Measurements from ENCODE around the gene NEK11. TPM values are rescaled to one million over a fixed set of nuclear protein-coding genes. Genes with fewer than 3 reads are reported as not detected.
"Not testable (repeated sequence)": the region's sequence is repeated elsewhere in the genome, so short reads cannot be mapped to it uniquely, and the experiment has no call there.

NEK11 gene
- total RNA-seq, 1 experiment from 2014 or later, result 13.2 TPM

DNA sequence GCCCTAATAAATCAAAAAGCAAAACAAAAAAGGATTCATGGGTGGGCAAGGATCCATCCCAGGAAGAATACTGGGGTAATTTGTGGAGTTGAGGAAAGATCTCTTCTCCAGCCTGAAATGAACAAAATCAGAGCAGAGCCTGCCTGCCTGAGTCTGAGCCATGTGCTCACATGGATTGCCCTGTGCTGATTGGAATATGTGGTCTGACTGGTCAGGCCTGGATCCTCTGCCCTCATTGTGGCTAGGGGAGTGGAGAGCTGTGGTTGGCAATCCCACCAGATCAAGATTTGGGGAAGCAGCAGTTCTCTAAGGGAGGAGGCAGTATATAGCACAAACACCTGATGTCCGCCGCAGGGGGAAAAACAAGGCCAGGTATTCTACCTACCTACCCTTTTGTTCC is 348.1 kb downstream of the NEK11 start:
- ChIA-PET CTCF (no interaction called here), POLR2A (ENCODE audit: unreplicated experiment) (no interaction called here)
- intact Hi-C loops (cut with micrococcal nuclease; ENCODE audit: unreplicated experiment), result no loop called here
- TF ChIP-seq, protein P1, sequence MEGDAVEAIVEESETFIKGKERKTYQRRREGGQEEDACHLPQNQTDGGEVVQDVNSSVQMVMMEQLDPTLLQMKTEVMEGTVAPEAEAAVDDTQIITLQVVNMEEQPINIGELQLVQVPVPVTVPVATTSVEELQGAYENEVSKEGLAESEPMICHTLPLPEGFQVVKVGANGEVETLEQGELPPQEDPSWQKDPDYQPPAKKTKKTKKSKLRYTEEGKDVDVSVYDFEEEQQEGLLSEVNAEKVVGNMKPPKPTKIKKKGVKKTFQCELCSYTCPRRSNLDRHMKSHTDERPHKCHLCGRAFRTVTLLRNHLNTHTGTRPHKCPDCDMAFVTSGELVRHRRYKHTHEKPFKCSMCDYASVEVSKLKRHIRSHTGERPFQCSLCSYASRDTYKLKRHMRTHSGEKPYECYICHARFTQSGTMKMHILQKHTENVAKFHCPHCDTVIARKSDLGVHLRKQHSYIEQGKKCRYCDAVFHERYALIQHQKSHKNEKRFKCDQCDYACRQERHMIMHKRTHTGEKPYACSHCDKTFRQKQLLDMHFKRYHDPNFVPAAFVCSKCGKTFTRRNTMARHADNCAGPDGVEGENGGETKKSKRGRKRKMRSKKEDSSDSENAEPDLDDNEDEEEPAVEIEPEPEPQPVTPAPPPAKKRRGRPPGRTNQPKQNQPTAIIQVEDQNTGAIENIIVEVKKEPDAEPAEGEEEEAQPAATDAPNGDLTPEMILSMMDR (conservative IDR thresholded peaks at IDR 0.05), result no peak
- TF ChIP-seq EZH2 (IDR thresholded peaks at IDR 0.05; ENCODE audit: low read depth), result no peak
- H4K20me1 ChIP-seq (ENCODE audit: insufficient read depth), result no peaks in the 10 kb centered on the region
- H3K36me3 ChIP-seq (ENCODE audit: low read depth), result no peaks in the 10 kb centered on the region
- H2AFZ ChIP-seq, result no peak overlapping the region
- no peak overlapping the region for H3K4me3 ChIP-seq
- H3K4me1 ChIP-seq (replicated peaks; ENCODE audit: insufficient read depth), result no peaks in the 10 kb centered on the region
- H3K9me3 ChIP-seq (ENCODE audit: insufficient read depth, low read depth), result no peaks in the 10 kb centered on the region
- H3K9me2 ChIP-seq (ENCODE audit: insufficient read depth), result no peaks in the 10 kb centered on the region
- BruUV-seq (replicated peaks), result no TSS peak
- no peak for DNase-seq
- no peaks in the 10 kb centered on the region for H3F3A ChIP-seq (ENCODE audit: insufficient read depth, low read depth)
- no peaks in the 10 kb centered on the region for H3K79me2 ChIP-seq (ENCODE audit: low read depth)
- H3K27ac ChIP-seq, result no peak overlapping the region
- no peaks in the 10 kb centered on the region for H3K27me3 ChIP-seq (ENCODE audit: insufficient read depth, low read depth)
- no peak overlapping the region for H3K4me2 ChIP-seq

DNA sequence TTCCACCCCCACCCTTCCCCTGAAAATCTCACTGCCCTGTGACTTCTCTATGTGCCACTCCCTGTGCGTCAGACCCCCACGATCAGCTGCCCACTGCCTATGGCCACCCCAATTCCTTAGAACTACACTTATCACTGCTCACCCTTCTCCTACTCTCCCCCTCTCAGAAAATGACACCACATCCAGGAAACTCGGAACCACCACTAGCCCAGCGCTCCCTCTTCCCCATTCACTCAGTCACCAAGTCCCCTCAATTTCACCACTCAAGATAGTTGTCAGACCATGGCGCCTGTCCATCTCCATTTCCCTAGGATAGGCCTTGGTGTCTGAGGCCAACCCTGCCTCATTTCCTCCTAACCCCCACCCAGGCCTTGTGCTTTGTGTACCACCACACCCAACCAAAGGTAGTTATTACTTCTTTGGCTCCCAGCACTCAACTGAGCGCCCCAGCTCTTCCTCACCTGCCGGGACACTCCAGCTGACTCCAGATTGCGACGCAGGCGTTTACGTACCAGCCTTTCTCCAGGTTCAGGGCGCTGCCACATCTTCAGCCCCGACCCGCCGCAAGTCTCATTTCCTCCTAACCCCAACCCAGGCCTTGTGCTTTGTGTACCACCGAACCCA is 354.3 kb downstream of the NEK11 start:
- H3K27me3 ChIP-seq (ENCODE audit: insufficient read depth, low read depth); DNase-seq; H3K4me1 ChIP-seq (replicated peaks; ENCODE audit: insufficient read depth); H3K9me2 ChIP-seq (ENCODE audit: insufficient read depth); BruUV-seq (replicated peaks); H3K27ac ChIP-seq; H3K9me3 ChIP-seq (ENCODE audit: insufficient read depth, low read depth); H3K79me2 ChIP-seq (ENCODE audit: low read depth); H4K20me1 ChIP-seq (ENCODE audit: insufficient read depth); H3K36me3 ChIP-seq (ENCODE audit: low read depth); H3F3A ChIP-seq (ENCODE audit: insufficient read depth, low read depth): not testable (repeated sequence)
- intact Hi-C loops (cut with micrococcal nuclease; ENCODE audit: unreplicated experiment), result loop anchor here (1.0 to 2.0 kb wide), 2 partner anchors 21 to 22 kb away; no protein-coding TSS in a partner anchor
- CTCF ChIA-PET, result interaction anchor here (0.6 to 1.2 kb wide), 3 partner anchors 77 to 347 kb away, joined by 3 read pairs; no protein-coding TSS in a partner anchor
- POLR2A ChIA-PET (ENCODE audit: unreplicated experiment), result interaction anchor here (0.6 to 1.2 kb wide), 5 partner anchors 18 to 1305 kb away, joined by 3 to 10 read pairs (median 7); no protein-coding TSS in a partner anchor
- H3K4me3 ChIP-seq, result peak overlapping the region; percentile 62
- H3K4me2 ChIP-seq, result peak overlapping the region; percentile 77
- peak overlapping the region; percentile 96 for H2AFZ ChIP-seq

DNA sequence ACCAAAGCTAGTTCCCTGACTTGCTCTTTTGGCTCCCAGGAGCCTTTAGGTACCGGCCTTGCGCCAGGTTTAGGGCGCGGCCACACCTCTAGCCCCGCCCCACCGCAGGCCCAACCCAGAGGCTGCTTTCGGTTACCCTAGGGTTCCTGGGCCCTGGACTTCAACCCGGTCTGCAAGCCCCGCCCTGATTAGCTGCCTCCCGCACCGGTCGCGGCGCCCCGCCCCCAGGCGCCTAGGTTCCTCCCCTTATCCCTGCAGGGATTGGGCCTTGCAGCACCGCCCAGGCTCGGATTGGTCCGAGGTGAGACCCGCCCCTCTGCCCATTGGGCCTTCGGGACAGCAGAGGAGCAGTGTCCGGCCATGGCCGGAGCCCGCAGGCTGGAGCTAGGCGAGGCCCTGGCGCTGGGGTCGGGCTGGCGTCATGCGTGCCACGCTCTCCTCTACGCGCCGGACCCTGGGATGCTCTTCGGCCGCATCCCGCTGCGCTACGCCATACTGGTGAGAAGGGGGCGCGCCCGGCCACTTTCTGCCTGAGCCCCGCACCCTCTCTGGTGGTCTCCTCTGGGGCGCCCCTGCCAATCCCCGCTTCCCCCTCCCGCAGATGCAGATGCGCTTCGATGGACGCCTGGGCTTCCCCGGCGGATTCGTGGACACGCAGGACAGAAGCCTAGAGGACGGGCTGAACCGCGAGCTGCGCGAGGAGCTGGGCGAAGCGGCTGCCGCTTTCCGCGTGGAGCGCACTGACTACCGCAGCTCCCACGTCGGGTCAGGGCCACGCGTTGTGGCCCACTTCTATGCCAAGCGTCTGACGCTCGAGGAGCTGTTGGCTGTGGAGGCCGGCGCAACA is 355.0 kb downstream of the NEK11 start, which contains the start of gene NUDT16:
TSS of gene NUDT16 (plus strand) at position 330 of the 847 bp plus-strand sequence. CDS start at position 361, 31 bp downstream.
- no peaks in the 10 kb centered on the region for H3K36me3 ChIP-seq (ENCODE audit: low read depth)
- no peaks in the 10 kb centered on the region for H3K9me2 ChIP-seq (ENCODE audit: insufficient read depth)
- TF ChIP-seq, protein P1 (conservative IDR thresholded peaks at IDR 0.05), result no peak
- no peak for TF ChIP-seq EZH2 (IDR thresholded peaks at IDR 0.05; ENCODE audit: low read depth)
- POLR2A ChIA-PET (ENCODE audit: unreplicated experiment), result interaction anchor here (0.6 to 1.2 kb wide), 7 partner anchors 17 to 1304 kb away, joined by 3 to 10 read pairs (median 4); no protein-coding TSS in a partner anchor
- peak within 1 kb of the TSS; percentile 62 for H3K4me3 ChIP-seq
- TSS peak; percentile 50 for BruUV-seq (replicated peaks)
- H3F3A ChIP-seq (ENCODE audit: insufficient read depth, low read depth), result no peaks in the 10 kb centered on the region
- H4K20me1 ChIP-seq (ENCODE audit: insufficient read depth), result no peaks in the 10 kb centered on the region
- no peaks in the 10 kb centered on the region for H3K9me3 ChIP-seq (ENCODE audit: insufficient read depth, low read depth)
- peak within 1 kb of the TSS; percentile 77 for H3K4me2 ChIP-seq
- 0 out of 2 replicates have a peak, but pooled peaks cover 5% of the 10 kb centered on the region for H3K4me1 ChIP-seq (replicated peaks; ENCODE audit: insufficient read depth)
- no peaks in the 10 kb centered on the region for H3K79me2 ChIP-seq (ENCODE audit: low read depth)
- intact Hi-C loops (cut with micrococcal nuclease; ENCODE audit: unreplicated experiment), result loop anchor here (1.0 to 2.0 kb wide), 2 partner anchors 21 kb away; no protein-coding TSS in a partner anchor
- peak within 1 kb of the TSS; percentile 98 for H2AFZ ChIP-seq
- DNase-seq, result peak; percentile 97 to 100
- CTCF ChIA-PET, result interaction anchor here (0.6 to 1.2 kb wide), 4 partner anchors 76 to 348 kb away, joined by 3 read pairs; no protein-coding TSS in a partner anchor
- no peaks in the 10 kb centered on the region for H3K27me3 ChIP-seq (ENCODE audit: insufficient read depth, low read depth)
- H3K27ac ChIP-seq, result no peak within 1 kb of the TSS

Measured in PC-9 (cell line).